SK-N-SH (cell line): Measurements from ENCODE around the gene CTNNA3. TPM values are rescaled to one million over a fixed set of nuclear protein-coding genes. Genes with fewer than 3 reads are reported as not detected.

Experiments used
- CTCF ChIA-PET: fragments of 300-600, 350-600 bp; formaldehyde crosslinking; extraction: SDS; loops from one replicate; lab custom pipeline; 2021; lab: Yijun Ruan, JAX
- POLR2A ChIA-PET: fragments of 350-600 bp; sonication (Branson Sonifier 250); formaldehyde crosslinking; extraction: SDS; loops from one replicate; lab custom pipeline; 2020; ENCODE audit warnings: antibody characterized with exemption, inconsistent platforms; lab: Yijun Ruan, JAX
- DNase-seq: peaks from one replicate; pipeline ENCODE4 v3.0.0; 2012
- H2AFZ ChIP-seq: fragments of 200-600 bp; sonication (generic); 2 replicates; pipeline ENCODE4 v1.8.1; 2016; ENCODE audit warnings: antibody characterized with exemption, mild to moderate bottlenecking, low read depth
- H3F3A ChIP-seq: fragments of 200-600 bp; sonication (generic); replicated peaks from 2 replicates; pipeline ENCODE3; 2016; ENCODE audit warnings: antibody characterized with exemption, mild to moderate bottlenecking; ENCODE audit not compliant: insufficient read depth
- H3K27ac ChIP-seq, 2 experiments: fragments of 200-500 bp in 1 of 2; fragments of 200-600 bp in 1 of 2; sonication (Bioruptor generic) in 1 of 2; sonication (generic), shearing (Covaris generic) in 1 of 2; 2 replicates each; pipeline versions ENCODE4 v1.5.1 to v1.6.1; 2014 to 2016; ENCODE audit warnings: low read depth in 2 of 2, inconsistent platforms in 1 of 2, low read length in 1 of 2, mild to moderate bottlenecking in 1 of 2, mixed read lengths in 1 of 2
- H3K27me3 ChIP-seq: fragments of 200-600 bp; sonication (generic), shearing (Covaris generic); 2 replicates; pipeline ENCODE4 v1.6.1; 2016; ENCODE audit warnings: mixed run types; ENCODE audit not compliant: insufficient read depth
- H3K36me3 ChIP-seq, 2 experiments: fragments of 200-500 bp in 1 of 2; fragments of 200-600 bp in 1 of 2; sonication (Bioruptor generic) in 1 of 2; sonication (generic) in 1 of 2; replicated peaks in 1 of 2; 2 replicates each; pipeline versions ENCODE3 to v1.5.1; 2014 to 2016; ENCODE audit warnings: low read length in 1 of 2, mild to moderate bottlenecking in 1 of 2; ENCODE audit not compliant: insufficient read depth in 2 of 2, control insufficient read depth in 1 of 2
- H3K4me1 ChIP-seq, 2 experiments: fragments of 200-500 bp in 1 of 2; fragments of 200-600 bp in 1 of 2; sonication (Bioruptor generic) in 1 of 2; sonication (generic), shearing (Covaris generic) in 1 of 2; 2 replicates each; pipeline versions ENCODE4 v1.5.1 to v1.6.1; 2014 to 2016; ENCODE audit warnings: low read depth in 1 of 2, low read length in 1 of 2, mixed run types in 1 of 2; ENCODE audit not compliant: insufficient read depth in 2 of 2, control insufficient read depth in 1 of 2
- H3K4me2 ChIP-seq: fragments of 200-600 bp; sonication (generic), shearing (Covaris generic); 2 replicates; pipeline ENCODE4 v1.6.1; 2017; ENCODE audit warnings: mixed run types
- H3K4me3 ChIP-seq, 2 experiments: fragments of 200-500 bp in 1 of 2; fragments of 200-600 bp in 1 of 2; sonication (Bioruptor generic) in 1 of 2; sonication (generic), shearing (Covaris generic) in 1 of 2; 2 replicates each; pipeline versions ENCODE4 v1.5.1 to v1.8.1; 2014 to 2016; ENCODE audit warnings: low read depth in 2 of 2, inconsistent platforms in 1 of 2, low read length in 1 of 2, mild to moderate bottlenecking in 1 of 2, mixed read lengths in 1 of 2, moderate library complexity in 1 of 2
- H3K79me2 ChIP-seq: fragments of 200-600 bp; sonication (generic); 2 replicates; pipeline ENCODE4 v1.8.1; 2017; ENCODE audit warnings: mild to moderate bottlenecking; ENCODE audit not compliant: insufficient read depth
- H3K9ac ChIP-seq: fragments of 200-600 bp; sonication (generic); 2 replicates; pipeline ENCODE4 v1.6.1; 2017; ENCODE audit warnings: mixed run types
- H3K9me2 ChIP-seq: fragments of 200-600 bp; sonication (generic); 2 replicates; pipeline ENCODE4 v1.6.1; 2017; ENCODE audit warnings: mixed run types
- H3K9me3 ChIP-seq: fragments of 200-600 bp; sonication (generic); 2 replicates; pipeline ENCODE4 v1.6.1; 2017; ENCODE audit warnings: mixed run types, mild to moderate bottlenecking, moderate library complexity
- H4K20me1 ChIP-seq: fragments of 200-600 bp; sonication (generic); 2 replicates; pipeline ENCODE4 v1.6.1; 2017; ENCODE audit warnings: mild to moderate bottlenecking, mixed run types; ENCODE audit not compliant: insufficient read depth
- ELF1 ChIP-seq: IDR thresholded peaks from 2 replicates; pipeline ENCODE4 v1.4.0; 2012
- EZH2phosphoT487 ChIP-seq: fragments of 200-600 bp; sonication (generic); IDR thresholded peaks from 2 replicates; pipeline ENCODE4 v1.6.1; 2017; ENCODE audit warnings: low read depth, mixed run types, mild to moderate bottlenecking, antibody characterized with exemption, moderate library complexity, borderline replicate concordance
- FOSL2 ChIP-seq: IDR thresholded peaks from 2 replicates; pipeline ENCODE4 v1.4.0; 2012; ENCODE audit warnings: low read depth, mild to moderate bottlenecking, moderate library complexity, borderline replicate concordance
- GATA2 ChIP-seq: sonication (generic); formaldehyde crosslinking; IDR thresholded peaks from 2 replicates; pipeline ENCODE4 v1.5.0; 2020; ENCODE audit warnings: mild to moderate bottlenecking, missing genetic modification reagents
- JUND ChIP-seq: IDR thresholded peaks from 2 replicates; pipeline ENCODE4 v1.4.0; 2012
- MAX ChIP-seq: IDR thresholded peaks from 2 replicates; pipeline ENCODE4 v1.4.0; 2012; ENCODE audit warnings: low read depth
- NFIC ChIP-seq: IDR thresholded peaks from 2 replicates; pipeline ENCODE4 v1.4.0; 2012; ENCODE audit warnings: borderline replicate concordance
- POLR2AphosphoS5 ChIP-seq: IDR thresholded peaks from 2 replicates; pipeline ENCODE4 v1.6.1; 2012; ENCODE audit warnings: low read depth, low read length
- RCOR1 ChIP-seq: fragments of 150-350 bp; IDR thresholded peaks from 2 replicates; pipeline ENCODE4 v1.6.1; 2017; ENCODE audit warnings: antibody characterized with exemption, low read length
- TAF1 ChIP-seq: IDR thresholded peaks from 2 replicates; pipeline ENCODE4 v1.6.1; 2012; ENCODE audit warnings: low read depth, mild to moderate bottlenecking, low read length, moderate library complexity, borderline replicate concordance
- USF1 ChIP-seq: IDR thresholded peaks from 2 replicates; pipeline ENCODE4 v1.4.0; 2012; ENCODE audit warnings: low read depth, borderline replicate concordance
- ZBTB33 ChIP-seq: IDR thresholded peaks from 2 replicates; pipeline ENCODE4 v1.4.0; 2012; ENCODE audit warnings: low read depth, borderline replicate concordance
- WGBS: methylation state at CpG from one replicate; pipeline ENCODE4 v1.1.6; 2017; ENCODE audit warnings: low lambda C conversion rate; 5-methylcytosine and 5-hydroxymethylcytosine counted together
- polyA plus RNA-seq, 3 experiments: library from polyadenylated mRNA; depleted of rRNA; stranded (reverse); fragments of >200 nt; gene quantifications; 2 replicates each; pipeline ENCODE4 v1.2.3, GENCODE V29; 2012
- TF ChIP-seq, protein P1 (sequence below): fragments of 150-350 bp; IDR thresholded peaks from 2 replicates; pipeline ENCODE4 v1.6.1; 2017; ENCODE audit warnings: antibody characterized with exemption, low read length, low read depth, borderline replicate concordance
- TF ChIP-seq, protein P2 (sequence below): fragments of 200-600 bp; sonication (generic); IDR thresholded peaks from 2 replicates; pipeline ENCODE4 v1.6.1; 2017; ENCODE audit warnings: antibody characterized with exemption, mild to moderate bottlenecking, moderate library complexity

CTNNA3 gene
- polyA plus RNA-seq, 1 of the 3 experiments (the other 2 are of a cell fraction), result not detected

DNA sequence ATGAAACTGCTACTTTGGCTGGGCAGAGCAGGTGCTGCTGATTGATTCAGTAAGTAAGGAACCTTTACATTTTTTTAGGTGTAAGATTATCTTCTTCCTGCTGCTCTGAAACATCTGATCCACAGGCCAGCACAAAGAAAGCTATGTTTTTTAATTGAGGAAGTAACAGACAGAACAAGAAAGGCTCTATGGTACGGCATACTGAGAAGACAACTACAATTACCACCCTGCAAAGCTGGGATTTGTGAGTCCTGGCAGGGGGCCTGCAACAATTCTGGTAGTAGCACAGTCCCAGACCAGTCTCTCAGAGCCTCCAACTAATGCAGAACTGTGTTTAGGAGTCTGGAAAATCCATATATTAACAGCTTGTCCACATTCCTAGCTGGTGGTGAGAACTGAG, 873.2 kb downstream of the CTNNA3 start:
- no peaks in the 10 kb centered on the region for H3K9me3 ChIP-seq
- no peak overlapping the region for H2AFZ ChIP-seq
- H3K4me2 ChIP-seq, result no peak overlapping the region
- no peaks in the 10 kb centered on the region for H4K20me1 ChIP-seq
- WGBS, result 42% methylated on average over 1 of the region's 1 CpG
- DNase-seq, result no peak
- no peaks in the 10 kb centered on the region for H3K27me3 ChIP-seq
- H3K9me2 ChIP-seq, result no peaks in the 10 kb centered on the region
- no peaks in the 10 kb centered on the region for H3K79me2 ChIP-seq
- ChIA-PET POLR2A (no interaction called here), CTCF (no interaction called here)
- H3K4me3 ChIP-seq, result no peak overlapping the region
- no peaks in the 10 kb centered on the region for H3F3A ChIP-seq
- H3K9ac ChIP-seq, result no peak overlapping the region
- H3K4me1 ChIP-seq, result no peaks in the 10 kb centered on the region; a peak in 1 of 4 replicates
- TF ChIP-seq, protein P1, sequence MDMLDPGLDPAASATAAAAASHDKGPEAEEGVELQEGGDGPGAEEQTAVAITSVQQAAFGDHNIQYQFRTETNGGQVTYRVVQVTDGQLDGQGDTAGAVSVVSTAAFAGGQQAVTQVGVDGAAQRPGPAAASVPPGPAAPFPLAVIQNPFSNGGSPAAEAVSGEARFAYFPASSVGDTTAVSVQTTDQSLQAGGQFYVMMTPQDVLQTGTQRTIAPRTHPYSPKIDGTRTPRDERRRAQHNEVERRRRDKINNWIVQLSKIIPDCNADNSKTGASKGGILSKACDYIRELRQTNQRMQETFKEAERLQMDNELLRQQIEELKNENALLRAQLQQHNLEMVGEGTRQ, result no peak
- TF ChIP-seq RCOR1 (no peak), USF1 (no peak), ELF1 (no peak), ZBTB33 (no peak), JUND (no peak), TAF1 (no peak), GATA2 (no peak), NFIC (no peak), MAX (no peak), FOSL2 (no peak), EZH2phosphoT487 (no peak), POLR2AphosphoS5 (no peak)
- TF ChIP-seq, protein P2, sequence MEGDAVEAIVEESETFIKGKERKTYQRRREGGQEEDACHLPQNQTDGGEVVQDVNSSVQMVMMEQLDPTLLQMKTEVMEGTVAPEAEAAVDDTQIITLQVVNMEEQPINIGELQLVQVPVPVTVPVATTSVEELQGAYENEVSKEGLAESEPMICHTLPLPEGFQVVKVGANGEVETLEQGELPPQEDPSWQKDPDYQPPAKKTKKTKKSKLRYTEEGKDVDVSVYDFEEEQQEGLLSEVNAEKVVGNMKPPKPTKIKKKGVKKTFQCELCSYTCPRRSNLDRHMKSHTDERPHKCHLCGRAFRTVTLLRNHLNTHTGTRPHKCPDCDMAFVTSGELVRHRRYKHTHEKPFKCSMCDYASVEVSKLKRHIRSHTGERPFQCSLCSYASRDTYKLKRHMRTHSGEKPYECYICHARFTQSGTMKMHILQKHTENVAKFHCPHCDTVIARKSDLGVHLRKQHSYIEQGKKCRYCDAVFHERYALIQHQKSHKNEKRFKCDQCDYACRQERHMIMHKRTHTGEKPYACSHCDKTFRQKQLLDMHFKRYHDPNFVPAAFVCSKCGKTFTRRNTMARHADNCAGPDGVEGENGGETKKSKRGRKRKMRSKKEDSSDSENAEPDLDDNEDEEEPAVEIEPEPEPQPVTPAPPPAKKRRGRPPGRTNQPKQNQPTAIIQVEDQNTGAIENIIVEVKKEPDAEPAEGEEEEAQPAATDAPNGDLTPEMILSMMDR, result no peak
- no peaks in the 10 kb centered on the region for H3K36me3 ChIP-seq
- H3K27ac ChIP-seq, result no peak overlapping the region
